ENCODE measurements around the gene COMTD1. TPM values are rescaled to one million over a fixed set of nuclear protein-coding genes. Genes with fewer than 3 reads are reported as not detected.

COMTD1 gene
- total RNA-seq, 1 donor from 2014 or later = 38.1 TPM

DNA sequence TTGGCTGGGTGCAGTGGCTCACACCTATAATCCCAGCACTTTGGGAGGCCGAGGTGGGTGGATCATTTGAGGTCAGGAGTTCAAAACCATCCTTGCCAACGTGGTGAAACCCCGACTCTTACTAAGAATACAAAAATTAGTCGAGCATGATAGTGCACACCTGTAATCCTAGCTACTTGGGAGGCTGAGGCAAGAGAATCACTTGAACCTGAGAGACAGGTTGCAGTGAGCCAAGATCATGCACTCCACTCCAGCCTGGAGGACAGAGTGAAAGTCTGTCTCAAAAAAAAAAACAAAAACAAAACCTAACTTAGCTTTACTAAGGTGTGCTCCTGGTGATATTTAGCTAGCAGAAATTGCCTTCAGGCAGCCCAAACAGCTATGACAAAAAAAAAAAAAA is 49.4 kb downstream of the COMTD1 start:
- no peaks in the 10 kb centered on the region for H3K27me3 Mint-ChIP-seq
- intact Hi-C loops (cut with micrococcal nuclease) = loop anchor here (5.0 kb wide), 1 partner anchor 74 kb away; the partner anchor contains the start of gene SAMD8
- H3K4me1 Mint-ChIP-seq = peaks cover 13% of the 10 kb centered on the region
- peaks cover 5% of the 10 kb centered on the region for H3K36me3 Mint-ChIP-seq (ENCODE audit: low read depth)
- no peak overlapping the region for H3K4me3 Mint-ChIP-seq
- H3K9me3 Mint-ChIP-seq = no peaks in the 10 kb centered on the region
- no peak overlapping the region for H3K27ac Mint-ChIP-seq
- DNase-seq = no peak

Other genes with a start within 250 kb of the COMTD1 start
- gene SAMD8, start 124.3 kb downstream of the COMTD1 start, total RNA-seq = 17.7 and 17.9 TPM in 2 replicates
- gene VDAC2, start 25.2 kb downstream of the COMTD1 start, total RNA-seq = 245 and 249 TPM in 2 replicates
- gene ZNF503, start 165.8 kb upstream of the COMTD1 start, total RNA-seq = 0.07 and 0.09 TPM in 2 replicates
- gene LRMDA, start 195.7 kb upstream of the COMTD1 start, total RNA-seq = not detected in 2 replicates